A673 (cell line): ENCODE results near the gene TMEM59L. TPM values are rescaled to one million over a fixed set of nuclear protein-coding genes. Genes with fewer than 3 reads are reported as not detected.

Experiments used
- BruUV-seq: library from RNA; stranded (reverse); fragments of 400-500 nt; replicated peaks from 2 replicates; lab custom pipeline; 2021; lab: Mats Ljungman, UMichigan
- CTCF ChIA-PET: fragments of 300-600 bp; sonication (Branson Sonifier 250); formaldehyde crosslinking; loops from one replicate; lab custom pipeline; 2022; ENCODE audit warnings: antibody characterized with exemption; lab: Charles Lee
- POLR2A ChIA-PET: fragments of 300-600 bp; sonication (Branson Sonifier 250); formaldehyde crosslinking; loops from one replicate; lab custom pipeline; 2022; ENCODE audit warnings: antibody characterized with exemption; ENCODE audit not compliant: low non-redundant PET; lab: Charles Lee
- DNase-seq: peaks from one replicate; pipeline ENCODE4 v3.0.0-alpha.2; 2015; ENCODE audit warnings: low spot score
- H3K27ac ChIP-seq: fragments of 200-600 bp; sonication (generic); 2 replicates; pipeline ENCODE4 v1.5.1; 2016; ENCODE audit warnings: mixed run types, low read depth, mild to moderate bottlenecking, mixed read lengths, antibody characterized with exemption, low read length; ENCODE audit not compliant: poor library complexity, severe bottlenecking
- H3K27me3 ChIP-seq: fragments of 200-600 bp; sonication (generic); replicated peaks from 2 replicates; pipeline ENCODE4 v1.6.1; 2017; ENCODE audit warnings: mixed run types, low read depth, mild to moderate bottlenecking, mixed read lengths, antibody characterized with exemption, low read length; ENCODE audit not compliant: insufficient read depth, poor library complexity
- H3K36me3 ChIP-seq: fragments of 200-600 bp; sonication (generic); 2 replicates; pipeline ENCODE4 v1.6.1; 2016; ENCODE audit warnings: mixed run types, mild to moderate bottlenecking, mixed read lengths, antibody characterized with exemption, low read length; ENCODE audit not compliant: insufficient read depth, poor library complexity, severe bottlenecking
- H3K4me1 ChIP-seq: fragments of 200-600 bp; sonication (generic); 2 replicates; pipeline ENCODE4 v1.6.1; 2017; ENCODE audit warnings: mixed run types, mild to moderate bottlenecking, mixed read lengths, antibody characterized with exemption, low read length; ENCODE audit not compliant: insufficient read depth, poor library complexity, severe bottlenecking
- H3K4me3 ChIP-seq: fragments of 200-600 bp; sonication (generic); 2 replicates; pipeline ENCODE4 v1.5.1; 2016; ENCODE audit warnings: low read depth, mixed run types, mild to moderate bottlenecking, mixed read lengths, low read length; ENCODE audit not compliant: poor library complexity, severe bottlenecking
- H3K9me3 ChIP-seq: fragments of 200-600 bp; sonication (generic); 2 replicates; pipeline ENCODE4 v1.6.1; 2016; ENCODE audit warnings: mixed run types, low read depth, mild to moderate bottlenecking, mixed read lengths, antibody characterized with exemption, low read length; ENCODE audit not compliant: poor library complexity, severe bottlenecking
- EZH2 ChIP-seq: fragments of 200-600 bp; sonication (generic); IDR thresholded peaks from 2 replicates; pipeline ENCODE4 v1.6.1; 2017; ENCODE audit warnings: borderline replicate concordance, low read depth, mild to moderate bottlenecking, mixed read lengths, antibody characterized with exemption, low read length; ENCODE audit not compliant: poor library complexity, severe bottlenecking
- intact Hi-C: fragments of 100-400 bp; cut with micrococcal nuclease; formaldehyde crosslinking; loops from one replicate; pipeline ENCODE4 v1.10.0; 2022; ENCODE audit not compliant: unreplicated experiment
- total RNA-seq: library from RNA; stranded (reverse); gene quantifications from 2 replicates; pipeline ENCODE4 v1.2.3, GENCODE V29; 2021
- TF ChIP-seq, protein P1 (sequence below): fragments of 300-800, 200-600 bp; sonication (generic); conservative IDR thresholded peaks from 2 replicates; pipeline ENCODE4 v1.5.1; 2017; ENCODE audit warnings: low read depth, mild to moderate bottlenecking, antibody characterized with exemption, low read length, moderate library complexity, mixed read lengths

The TMEM59L gene
- total RNA-seq, 1 experiment from 2014 or later, result 9.3 TPM

DNA sequence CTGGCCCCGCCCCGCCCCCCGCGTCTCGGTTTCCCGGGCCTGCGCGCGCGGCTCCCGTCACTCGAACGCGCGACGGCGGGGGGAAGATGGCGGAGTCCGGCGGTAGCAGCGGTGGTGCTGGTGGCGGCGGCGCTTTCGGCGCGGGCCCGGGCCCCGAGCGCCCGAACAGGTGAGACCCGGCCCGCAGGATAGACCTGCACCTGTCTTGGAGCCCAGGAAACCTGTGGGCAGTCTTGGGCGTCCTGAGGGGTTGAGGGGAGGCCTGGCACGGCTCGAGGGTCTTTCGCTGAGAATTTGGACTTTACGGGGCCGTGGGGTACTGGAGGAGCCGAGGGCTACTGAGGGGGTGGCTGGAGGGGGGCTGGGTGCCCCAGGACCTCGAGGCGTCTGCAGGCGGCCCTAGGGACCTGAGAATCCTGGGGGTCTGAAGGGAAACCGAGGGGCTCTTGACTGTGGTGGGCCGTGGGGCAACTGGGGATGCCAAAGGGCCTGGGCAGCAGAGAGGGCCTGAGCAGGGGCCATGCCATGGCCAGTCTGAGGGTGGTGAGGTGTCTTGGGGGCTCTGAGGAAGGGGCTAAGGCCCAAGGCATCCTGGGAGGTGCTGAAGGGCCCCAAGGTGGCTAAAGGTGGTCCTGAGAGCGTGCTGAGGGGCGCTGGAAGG lies 24.4 kb downstream of the TMEM59L start, which contains the start of gene KLHL26:
Gene KLHL26 (plus strand): TSS at position 60 of the 661 bp plus-strand sequence. CDS start 27 bp downstream, at position 87.
- Histone ChIP-seq H3K27ac (peak within 1 kb of the TSS; percentile 94), H3K27me3 (no peaks in the 10 kb centered on the region), H3K9me3 (no peaks in the 10 kb centered on the region), H3K4me1 (peaks cover 13% of the 10 kb centered on the region), H3K4me3 (peak within 1 kb of the TSS; percentile 99), H3K36me3 (no peaks in the 10 kb centered on the region)
- CTCF ChIA-PET, result no interaction called here
- intact Hi-C loops, result no loop called here
- POLR2A ChIA-PET, result no interaction called here
- no TSS peak for BruUV-seq
- TF ChIP-seq, protein P1, sequence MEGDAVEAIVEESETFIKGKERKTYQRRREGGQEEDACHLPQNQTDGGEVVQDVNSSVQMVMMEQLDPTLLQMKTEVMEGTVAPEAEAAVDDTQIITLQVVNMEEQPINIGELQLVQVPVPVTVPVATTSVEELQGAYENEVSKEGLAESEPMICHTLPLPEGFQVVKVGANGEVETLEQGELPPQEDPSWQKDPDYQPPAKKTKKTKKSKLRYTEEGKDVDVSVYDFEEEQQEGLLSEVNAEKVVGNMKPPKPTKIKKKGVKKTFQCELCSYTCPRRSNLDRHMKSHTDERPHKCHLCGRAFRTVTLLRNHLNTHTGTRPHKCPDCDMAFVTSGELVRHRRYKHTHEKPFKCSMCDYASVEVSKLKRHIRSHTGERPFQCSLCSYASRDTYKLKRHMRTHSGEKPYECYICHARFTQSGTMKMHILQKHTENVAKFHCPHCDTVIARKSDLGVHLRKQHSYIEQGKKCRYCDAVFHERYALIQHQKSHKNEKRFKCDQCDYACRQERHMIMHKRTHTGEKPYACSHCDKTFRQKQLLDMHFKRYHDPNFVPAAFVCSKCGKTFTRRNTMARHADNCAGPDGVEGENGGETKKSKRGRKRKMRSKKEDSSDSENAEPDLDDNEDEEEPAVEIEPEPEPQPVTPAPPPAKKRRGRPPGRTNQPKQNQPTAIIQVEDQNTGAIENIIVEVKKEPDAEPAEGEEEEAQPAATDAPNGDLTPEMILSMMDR, result no peak
- no peak for TF ChIP-seq EZH2
- DNase-seq, result no peak

DNA sequence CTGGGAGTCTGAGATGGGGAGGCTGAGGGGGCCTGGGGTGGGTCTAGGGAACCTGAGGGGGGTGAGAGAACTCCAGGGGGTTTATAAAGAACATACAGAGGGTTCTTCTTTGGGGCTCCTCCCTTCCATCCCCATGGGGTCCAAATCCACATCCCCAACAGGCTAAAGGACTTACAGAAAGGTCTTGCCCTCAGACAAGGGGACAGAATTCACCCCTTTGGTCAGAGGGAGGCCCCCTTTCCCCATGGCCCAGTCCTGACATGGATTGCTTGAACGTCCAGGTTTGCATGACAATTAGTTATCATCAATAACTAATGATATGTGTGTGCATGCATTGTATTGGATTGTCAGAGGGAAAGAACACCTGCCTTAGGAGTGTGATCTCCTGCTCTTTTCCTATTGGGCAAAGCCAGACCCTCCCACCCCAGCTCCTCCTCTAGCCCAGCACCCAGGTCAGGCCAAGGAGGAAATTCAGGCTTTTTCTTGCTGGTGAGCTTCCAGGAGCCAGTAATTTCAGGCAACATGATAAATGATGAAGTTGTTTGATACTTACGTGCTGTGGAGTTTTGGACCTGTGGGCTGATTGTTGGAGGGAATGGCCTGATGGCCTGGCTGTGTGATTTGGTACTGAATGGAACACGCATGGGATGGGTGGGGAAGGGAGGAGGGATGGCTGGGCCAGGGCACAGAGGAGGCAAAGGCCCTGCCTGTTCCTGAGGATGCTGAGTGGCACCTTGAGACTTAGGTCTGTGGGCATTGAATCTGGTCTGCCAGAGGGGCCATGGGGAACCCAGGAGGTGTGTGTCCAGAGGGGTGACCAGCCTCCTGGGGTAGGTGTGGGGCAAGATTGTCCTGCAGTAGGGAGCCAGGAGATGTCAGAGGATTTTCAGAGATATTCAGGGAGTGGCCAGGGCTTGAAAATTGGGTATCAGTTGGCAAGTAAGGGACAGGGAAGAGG lies 25.3 kb downstream of the TMEM59L start:
- CTCF ChIA-PET, result no interaction called here
- Histone ChIP-seq H3K4me3 (peak overlapping the region; percentile 99), H3K36me3 (no peaks in the 10 kb centered on the region), H3K4me1 (peaks cover 13% of the 10 kb centered on the region), H3K27me3 (no peaks in the 10 kb centered on the region), H3K27ac (peak overlapping the region; percentile 94), H3K9me3 (no peaks in the 10 kb centered on the region)
- intact Hi-C loops, result no loop called here
- POLR2A ChIA-PET, result no interaction called here
- no TSS peak for BruUV-seq
- no peak for DNase-seq
- TF ChIP-seq EZH2, result no peak
- TF ChIP-seq, protein P1, result no peak

DNA sequence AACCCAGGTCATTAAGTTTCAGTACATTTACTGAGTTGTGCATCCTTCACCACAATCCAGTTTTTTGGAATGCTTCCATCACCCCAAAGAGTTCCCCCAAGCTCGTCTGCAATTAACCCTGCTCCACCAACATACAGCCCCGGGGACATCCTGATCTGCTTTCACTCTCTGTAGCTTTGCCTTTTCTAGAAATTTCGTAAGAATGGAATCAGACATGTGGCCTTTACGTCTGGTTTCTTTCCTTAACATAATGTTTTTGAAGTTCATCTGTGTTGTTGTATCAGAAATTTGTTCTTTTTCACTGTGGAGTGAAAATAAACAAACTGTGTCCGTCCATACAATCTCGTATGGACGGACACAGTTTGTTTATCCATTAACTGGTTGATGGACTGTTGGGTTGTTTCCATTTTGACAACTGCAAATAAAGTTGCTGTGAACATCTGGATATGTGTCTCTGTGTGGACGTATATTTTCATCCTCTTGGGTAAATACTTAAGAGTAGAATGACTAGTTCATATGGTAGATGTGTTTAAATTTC lies 27.1 kb downstream of the TMEM59L start:
- H3K27ac ChIP-seq, result no peak overlapping the region
- CTCF ChIA-PET, result no interaction called here
- BruUV-seq, result TSS peak; percentile 27
- no peaks in the 10 kb centered on the region for H3K9me3 ChIP-seq
- peaks cover 13% of the 10 kb centered on the region for H3K4me1 ChIP-seq
- H3K27me3 ChIP-seq, result no peaks in the 10 kb centered on the region
- intact Hi-C loops, result no loop called here
- TF ChIP-seq EZH2, result no peak
- POLR2A ChIA-PET, result no interaction called here
- no peak overlapping the region for H3K4me3 ChIP-seq
- no peaks in the 10 kb centered on the region for H3K36me3 ChIP-seq
- no peak for DNase-seq
